Lung (tissue), 12 donors: Measurements from ENCODE around the gene C11orf58. TPM values are rescaled to one million over a fixed set of nuclear protein-coding genes. Genes with fewer than 3 reads are reported as not detected.

Experiments
- ATAC-seq: fragments of 200-7000 bp; cut with Tn5 transposase; one replicate; pipeline ENCODE4 v1.9.1; 2020; ENCODE audit warnings: moderate number of reproducible peaks; ENCODE audit not compliant: insufficient read depth, low FRiP score
- DNase-seq, 3 donors: peaks; one replicate each; pipeline ENCODE4 v3.0.0-alpha.2; 2013 to 2017
- H3K27ac ChIP-seq, 2 donors: one replicate each; pipeline ENCODE4 v1.5.1; 2013; ENCODE audit warnings: mild to moderate bottlenecking in 2 of 2, moderate library complexity in 2 of 2, control low read depth in 1 of 2, inconsistent platforms in 1 of 2, low read depth in 1 of 2, low read length in 1 of 2
- H3K27me3 ChIP-seq, 3 donors: one replicate each; pipeline ENCODE4 v1.5.1; 2013; ENCODE audit warnings: low read length in 2 of 3; ENCODE audit not compliant: control insufficient read depth in 3 of 3, insufficient read depth in 3 of 3
- H3K36me3 ChIP-seq, 4 donors: one replicate each; pipeline ENCODE4 v1.5.1; 2013; ENCODE audit warnings: low read length in 4 of 4, mild to moderate bottlenecking in 1 of 4, moderate library complexity in 1 of 4; ENCODE audit not compliant: control insufficient read depth in 4 of 4, insufficient read depth in 4 of 4
- H3K4me1 ChIP-seq, 5 donors: one replicate each; pipeline ENCODE4 v1.5.1; 2013; ENCODE audit warnings: low read length in 5 of 5, mild to moderate bottlenecking in 2 of 5, moderate library complexity in 1 of 5; ENCODE audit not compliant: control insufficient read depth in 5 of 5, insufficient read depth in 5 of 5
- H3K4me3 ChIP-seq: one replicate; pipeline ENCODE4 v1.5.1; 2013; ENCODE audit warnings: mild to moderate bottlenecking, control low read depth, moderate library complexity
- H3K9ac ChIP-seq, 2 donors: one replicate each; pipeline ENCODE4 v1.5.1; 2013; ENCODE audit warnings: low read length in 2 of 2, control low read depth in 1 of 2; ENCODE audit not compliant: insufficient read depth in 1 of 2
- H3K9me3 ChIP-seq, 4 donors: one replicate each; pipeline ENCODE4 v1.5.1; 2013; ENCODE audit warnings: low read length in 3 of 4, mild to moderate bottlenecking in 1 of 4, moderate library complexity in 1 of 4; ENCODE audit not compliant: control insufficient read depth in 4 of 4, insufficient read depth in 3 of 4
- WGBS, 2 donors: extraction: QIAGEN DNeasy Blood & Tissue Kit; methylation state at CpG; one replicate each; pipeline ENCODE4 v1.1.7; 2013; 5-methylcytosine and 5-hydroxymethylcytosine counted together
- polyA plus RNA-seq, 2 donors: library from polyadenylated mRNA; stranded (reverse); fragments of 200-250 nt; gene quantifications; one replicate each; pipeline ENCODE4 v1.2.1, GENCODE V29; 2013
- total RNA-seq, 2 donors: library from RNA; depleted of rRNA in 1 of 2; stranded (reverse); fragments of >200 nt in 1 of 2; gene quantifications; one replicate each; pipeline ENCODE4 v1.2.1, GENCODE V29; 2014 to 2021
- TF ChIP-seq, protein P1 (sequence below): IDR thresholded peaks from 2 replicates; pipeline ENCODE4 v1.5.1; 2012; ENCODE audit warnings: mild to moderate bottlenecking; ENCODE audit errors: control extremely low read depth, extremely low read depth
- donor health status: control.
- donor health status: control.
- donor health status: Bipolar disorder and iron deficiency.
- donor health status: healthy.
- donor health status: DM: yes; HTN: yes; CAD: no.

The C11orf58 gene
- total and polyA plus RNA-seq, 4 donors: 87.2 to 219 (median 97.9) TPM

DNA sequence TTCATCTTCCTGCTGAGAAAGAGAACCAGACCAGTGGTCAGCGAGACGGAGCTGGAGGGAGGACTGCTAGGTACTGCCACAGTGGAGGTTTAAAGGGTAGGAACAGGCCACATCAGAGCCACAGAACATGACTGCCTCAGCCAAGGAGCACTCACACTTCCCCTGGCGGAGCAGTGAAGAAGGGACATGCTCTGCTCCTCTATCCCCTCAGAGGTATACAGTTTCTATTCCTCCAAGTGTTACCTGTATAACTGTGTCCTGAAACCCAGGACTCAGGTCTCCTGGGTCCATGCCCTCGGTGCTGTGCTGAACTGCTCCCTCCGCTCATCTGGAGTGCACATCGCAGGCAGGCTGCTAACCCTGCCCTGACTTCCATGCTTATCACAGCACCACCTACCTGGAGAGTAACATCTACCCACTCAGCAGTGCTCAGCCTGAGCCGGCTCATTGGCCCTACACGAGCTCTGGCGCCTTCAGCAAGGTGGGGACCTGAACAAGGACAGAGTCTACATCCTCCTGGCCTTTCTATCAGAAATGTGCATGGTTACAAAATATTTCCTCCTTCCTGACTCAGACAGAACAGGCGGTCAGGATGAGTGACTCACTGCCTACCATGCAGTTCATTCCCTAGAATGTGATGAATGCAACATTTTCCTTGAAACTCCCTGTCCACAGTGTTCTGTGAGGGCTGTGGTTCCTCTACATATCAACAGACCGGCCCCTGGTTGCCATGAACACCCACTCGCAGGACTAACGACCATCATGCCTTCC, 52.9 kb downstream of the C11orf58 start:
- TF ChIP-seq, protein P1, sequence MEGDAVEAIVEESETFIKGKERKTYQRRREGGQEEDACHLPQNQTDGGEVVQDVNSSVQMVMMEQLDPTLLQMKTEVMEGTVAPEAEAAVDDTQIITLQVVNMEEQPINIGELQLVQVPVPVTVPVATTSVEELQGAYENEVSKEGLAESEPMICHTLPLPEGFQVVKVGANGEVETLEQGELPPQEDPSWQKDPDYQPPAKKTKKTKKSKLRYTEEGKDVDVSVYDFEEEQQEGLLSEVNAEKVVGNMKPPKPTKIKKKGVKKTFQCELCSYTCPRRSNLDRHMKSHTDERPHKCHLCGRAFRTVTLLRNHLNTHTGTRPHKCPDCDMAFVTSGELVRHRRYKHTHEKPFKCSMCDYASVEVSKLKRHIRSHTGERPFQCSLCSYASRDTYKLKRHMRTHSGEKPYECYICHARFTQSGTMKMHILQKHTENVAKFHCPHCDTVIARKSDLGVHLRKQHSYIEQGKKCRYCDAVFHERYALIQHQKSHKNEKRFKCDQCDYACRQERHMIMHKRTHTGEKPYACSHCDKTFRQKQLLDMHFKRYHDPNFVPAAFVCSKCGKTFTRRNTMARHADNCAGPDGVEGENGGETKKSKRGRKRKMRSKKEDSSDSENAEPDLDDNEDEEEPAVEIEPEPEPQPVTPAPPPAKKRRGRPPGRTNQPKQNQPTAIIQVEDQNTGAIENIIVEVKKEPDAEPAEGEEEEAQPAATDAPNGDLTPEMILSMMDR: no peak
- Histone ChIP-seq H3K27ac (peak overlapping the region; percentile 40 to 89), H3K36me3 (peaks cover 0 to 10% (median 0%) of the 10 kb centered on the region in 4 donors), H3K4me1 (peaks cover 0 to 24% (median 6%) of the 10 kb centered on the region in 5 donors), H3K27me3 (no peaks in the 10 kb centered on the region), H3K4me3 (no peak overlapping the region), H3K9ac (no peak overlapping the region), H3K9me3 (no peaks in the 10 kb centered on the region)
- WGBS, 2 donors: 49 to 63% methylated on average over 13 of the region's 13 CpGs
- DNase-seq: peak in 1 of 3 donors; percentile 37
- peak; percentile 63 for ATAC-seq

DNA sequence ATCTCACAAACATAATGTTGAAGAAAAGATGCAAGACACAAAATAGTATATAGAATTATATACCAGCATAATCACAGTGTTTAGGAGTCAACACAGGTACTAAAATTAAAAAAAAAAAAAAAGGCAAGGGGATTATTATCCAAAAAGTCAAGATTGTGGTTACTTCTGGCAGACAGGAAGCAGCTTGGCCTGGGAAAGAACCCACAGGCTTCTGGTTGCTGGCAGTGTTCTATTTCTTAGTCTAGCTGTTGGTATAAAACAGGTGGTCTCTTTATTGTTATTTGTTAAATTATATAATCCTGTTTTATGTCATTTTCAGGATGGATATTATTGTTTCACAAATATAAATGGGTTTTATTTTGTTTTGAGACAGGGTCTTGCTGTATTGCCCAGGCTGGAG, 54.0 kb downstream of the C11orf58 start:
- no peak for DNase-seq
- Histone ChIP-seq H3K9me3 (no peaks in the 10 kb centered on the region), H3K4me3 (no peak overlapping the region), H3K9ac (no peak overlapping the region), H3K36me3 (peaks cover 0 to 10% (median 0%) of the 10 kb centered on the region in 4 donors), H3K4me1 (peaks cover 0 to 24% (median 9%) of the 10 kb centered on the region in 5 donors), H3K27me3 (no peaks in the 10 kb centered on the region), H3K27ac (no peak overlapping the region)
- TF ChIP-seq, protein P1: no peak
- ATAC-seq: no peak

DNA sequence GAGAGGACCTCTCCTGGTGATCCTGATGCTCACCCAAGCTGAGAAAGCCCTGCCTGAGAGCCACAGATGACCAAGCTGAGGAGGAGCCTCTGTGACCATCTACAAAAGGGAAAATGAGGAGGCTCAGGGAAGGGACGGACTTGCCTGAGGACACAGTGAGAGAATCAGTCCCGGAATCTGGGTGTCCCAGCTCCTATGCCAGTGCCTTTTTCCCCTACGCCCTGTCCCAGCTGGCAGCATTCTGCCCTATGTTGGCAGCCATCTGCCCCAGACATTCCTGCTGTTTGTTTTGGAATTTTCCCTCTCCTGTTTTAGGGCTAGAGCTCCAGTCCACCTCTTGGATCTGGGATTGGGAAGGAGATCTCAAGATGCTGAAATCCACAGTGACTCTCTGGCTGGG, 54.6 kb downstream of the C11orf58 start:
- peaks cover 0 to 10% (median 0%) of the 10 kb centered on the region in 4 donors for H3K36me3 ChIP-seq
- H3K9me3 ChIP-seq: no peaks in the 10 kb centered on the region
- ATAC-seq (no peak), DNase-seq (no peak)
- no peak overlapping the region for H3K9ac ChIP-seq
- WGBS, 2 donors: 91 to 98% methylated on average over 3 of the region's 3 CpGs
- H3K4me1 ChIP-seq: peaks cover 0 to 21% (median 6%) of the 10 kb centered on the region in 5 donors
- H3K4me3 ChIP-seq: no peak overlapping the region
- TF ChIP-seq, protein P1: no peak
- H3K27me3 ChIP-seq: no peaks in the 10 kb centered on the region
- H3K27ac ChIP-seq: no peak overlapping the region
